Loucy (cell line): ENCODE results near the gene RTBDN.

ENCODE experiments used
- H2AFZ ChIP-seq: fragments of 200-600 bp; sonication (generic); 2 replicates; pipeline ENCODE4 v1.6.0; 2016; ENCODE audit warnings: antibody characterized with exemption, mild to moderate bottlenecking, low read length, moderate library complexity
- H3F3A ChIP-seq: fragments of 200-600 bp; 2 replicates; pipeline ENCODE4 v1.6.0; 2016; ENCODE audit warnings: antibody characterized with exemption, low read depth, mild to moderate bottlenecking
- H3K27me3 ChIP-seq: fragments of 200-600 bp; sonication (generic); 2 replicates; pipeline ENCODE4 v1.6.1; 2014; ENCODE audit warnings: low read length, mild to moderate bottlenecking; ENCODE audit not compliant: insufficient read depth, poor library complexity, severe bottlenecking
- H3K36me3 ChIP-seq: fragments of 200-600 bp; sonication (generic); 2 replicates; pipeline ENCODE4 v1.6.1; 2016; ENCODE audit warnings: low read length; ENCODE audit not compliant: insufficient read depth
- H3K4me1 ChIP-seq: fragments of 200-600 bp; sonication (generic); 2 replicates; pipeline ENCODE4 v1.5.1; 2014; ENCODE audit warnings: low read length, mild to moderate bottlenecking; ENCODE audit not compliant: insufficient read depth, poor library complexity, severe bottlenecking
- H3K4me2 ChIP-seq: fragments of 200-600 bp; sonication (generic); 2 replicates; pipeline ENCODE4 v1.6.0; 2014; ENCODE audit warnings: antibody characterized with exemption, low read length, low read depth, mild to moderate bottlenecking; ENCODE audit not compliant: poor library complexity, severe bottlenecking
- H3K4me3 ChIP-seq: fragments of 200-600 bp; sonication (generic); 2 replicates; pipeline ENCODE4 v1.5.1; 2014; ENCODE audit warnings: low read length, mild to moderate bottlenecking, mixed read lengths; ENCODE audit not compliant: poor library complexity, severe bottlenecking
- H3K79me2 ChIP-seq: fragments of 200-600 bp; sonication (generic); 2 replicates; pipeline ENCODE4 v1.6.1; 2014; ENCODE audit warnings: low read length; ENCODE audit not compliant: insufficient read depth
- H3K9ac ChIP-seq: fragments of 200-600 bp; sonication (generic); 2 replicates; pipeline ENCODE4 v1.6.0; 2014; ENCODE audit warnings: mild to moderate bottlenecking, low read depth, low read length, moderate library complexity; ENCODE audit not compliant: poor library complexity, severe bottlenecking
- H3K9me2 ChIP-seq: fragments of 200-600 bp; sonication (generic); replicated peaks from 2 replicates; pipeline ENCODE4 v1.6.1; 2016; ENCODE audit warnings: low read depth, low read length, mixed read lengths
- H3K9me3 ChIP-seq: fragments of 200-600 bp; sonication (generic); 2 replicates; pipeline ENCODE4 v1.6.1; 2014; ENCODE audit warnings: mild to moderate bottlenecking, antibody characterized with exemption, low read length, low read depth; ENCODE audit not compliant: insufficient read depth
- H4K20me1 ChIP-seq: fragments of 200-600 bp; sonication (generic); 2 replicates; pipeline ENCODE4 v1.6.0; 2014; ENCODE audit warnings: antibody characterized with exemption, low read length, mild to moderate bottlenecking; ENCODE audit not compliant: insufficient read depth, poor library complexity, severe bottlenecking
- EZH2phosphoT487 ChIP-seq: fragments of 200-600 bp; IDR thresholded peaks from 2 replicates; pipeline ENCODE4 v1.6.1; 2018; ENCODE audit warnings: antibody characterized with exemption, mild to moderate bottlenecking, moderate library complexity, borderline replicate concordance
- TF ChIP-seq, protein P1 (sequence below): fragments of 200-600 bp; sonication (generic); conservative IDR thresholded peaks from 2 replicates; pipeline ENCODE4 v1.5.1; 2014; ENCODE audit warnings: mild to moderate bottlenecking, antibody characterized with exemption, low read length

The RTBDN gene

DNA sequence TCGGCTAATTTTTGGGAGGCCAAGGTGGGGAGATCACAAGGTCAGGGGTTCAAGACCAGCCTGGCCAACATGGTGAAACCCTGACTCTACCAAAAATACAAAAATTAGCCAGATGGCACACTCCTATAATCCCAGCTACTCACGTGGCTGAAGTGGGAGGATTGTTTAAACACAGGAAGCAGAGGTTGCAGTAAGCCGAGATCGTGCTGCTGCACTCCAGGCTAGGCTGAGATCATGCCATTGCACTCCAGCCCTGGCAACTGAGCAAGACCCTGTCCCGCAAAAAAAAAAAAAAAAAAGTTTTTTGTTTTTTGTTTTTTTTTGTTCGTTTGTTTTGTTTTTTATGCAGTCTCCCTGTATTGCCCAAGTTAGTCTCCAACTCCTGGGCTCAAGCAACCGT lies 25.2 kb upstream of the RTBDN start:
- Histone ChIP-seq H2AFZ (no peak overlapping the region), H3K9ac (no peak overlapping the region), H3K4me1 (no peaks in the 10 kb centered on the region), H3K36me3 (no peaks in the 10 kb centered on the region), H3K4me3 (no peak overlapping the region), H3K27me3 (no peaks in the 10 kb centered on the region), H3K9me3 (no peaks in the 10 kb centered on the region), H3K79me2 (no peaks in the 10 kb centered on the region), H3F3A (no peaks in the 10 kb centered on the region), H3K9me2 (no peaks in the 10 kb centered on the region), H3K4me2 (no peak overlapping the region), H4K20me1 (no peaks in the 10 kb centered on the region)
- TF ChIP-seq, protein P1, sequence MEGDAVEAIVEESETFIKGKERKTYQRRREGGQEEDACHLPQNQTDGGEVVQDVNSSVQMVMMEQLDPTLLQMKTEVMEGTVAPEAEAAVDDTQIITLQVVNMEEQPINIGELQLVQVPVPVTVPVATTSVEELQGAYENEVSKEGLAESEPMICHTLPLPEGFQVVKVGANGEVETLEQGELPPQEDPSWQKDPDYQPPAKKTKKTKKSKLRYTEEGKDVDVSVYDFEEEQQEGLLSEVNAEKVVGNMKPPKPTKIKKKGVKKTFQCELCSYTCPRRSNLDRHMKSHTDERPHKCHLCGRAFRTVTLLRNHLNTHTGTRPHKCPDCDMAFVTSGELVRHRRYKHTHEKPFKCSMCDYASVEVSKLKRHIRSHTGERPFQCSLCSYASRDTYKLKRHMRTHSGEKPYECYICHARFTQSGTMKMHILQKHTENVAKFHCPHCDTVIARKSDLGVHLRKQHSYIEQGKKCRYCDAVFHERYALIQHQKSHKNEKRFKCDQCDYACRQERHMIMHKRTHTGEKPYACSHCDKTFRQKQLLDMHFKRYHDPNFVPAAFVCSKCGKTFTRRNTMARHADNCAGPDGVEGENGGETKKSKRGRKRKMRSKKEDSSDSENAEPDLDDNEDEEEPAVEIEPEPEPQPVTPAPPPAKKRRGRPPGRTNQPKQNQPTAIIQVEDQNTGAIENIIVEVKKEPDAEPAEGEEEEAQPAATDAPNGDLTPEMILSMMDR, result no peak
- no peak for TF ChIP-seq EZH2phosphoT487

GRCh38 chr19:12858041-12858928 lies 23.9 kb upstream of the RTBDN start:
- H3K9me2 ChIP-seq, result no peaks in the 10 kb centered on the region
- no peaks in the 10 kb centered on the region for H3K27me3 ChIP-seq
- H3K9ac ChIP-seq, result no peak overlapping the region
- no peaks in the 10 kb centered on the region for H3K9me3 ChIP-seq
- TF ChIP-seq, protein P1, result no peak
- no peak for TF ChIP-seq EZH2phosphoT487
- no peak overlapping the region for H3K4me3 ChIP-seq
- no peaks in the 10 kb centered on the region for H3K79me2 ChIP-seq
- no peak overlapping the region for H3K4me2 ChIP-seq
- H3K36me3 ChIP-seq, result no peaks in the 10 kb centered on the region
- no peaks in the 10 kb centered on the region for H3F3A ChIP-seq
- H3K4me1 ChIP-seq, result no peaks in the 10 kb centered on the region
- no peak overlapping the region for H2AFZ ChIP-seq
- H4K20me1 ChIP-seq, result no peaks in the 10 kb centered on the region

DNA sequence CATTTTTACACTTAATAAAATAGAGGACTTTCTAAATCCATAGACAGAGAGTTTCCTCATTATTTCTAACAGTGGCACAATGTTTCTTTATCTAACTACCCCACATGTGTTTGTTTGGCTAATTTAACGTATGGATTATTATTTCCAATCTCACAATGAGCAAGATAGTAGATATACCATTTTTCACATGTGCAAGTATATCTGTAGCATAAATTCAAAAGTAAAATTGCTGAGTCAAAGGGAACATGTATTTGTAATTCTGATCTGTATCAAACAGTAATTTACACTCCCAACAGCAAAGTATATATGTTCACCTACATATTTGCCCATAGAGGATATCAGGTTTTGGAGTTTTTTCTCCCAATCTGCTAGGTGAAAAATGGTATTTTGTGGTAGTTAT lies 22.3 kb upstream of the RTBDN start:
- TF ChIP-seq, protein P1, result no peak
- TF ChIP-seq EZH2phosphoT487, result no peak
- Histone ChIP-seq H3K9me3 (no peaks in the 10 kb centered on the region), H3K9ac (no peak overlapping the region), H3K9me2 (no peaks in the 10 kb centered on the region), H3F3A (no peaks in the 10 kb centered on the region), H3K4me2 (no peak overlapping the region), H3K79me2 (no peaks in the 10 kb centered on the region), H3K36me3 (no peaks in the 10 kb centered on the region), H3K27me3 (no peaks in the 10 kb centered on the region), H3K4me3 (no peak overlapping the region), H3K4me1 (no peaks in the 10 kb centered on the region), H4K20me1 (no peaks in the 10 kb centered on the region), H2AFZ (no peak overlapping the region)
